ENCODE measurements around the gene RNU5B-1. TPM values are rescaled to one million over a fixed set of nuclear protein-coding genes. Genes with fewer than 3 reads are reported as not detected.

Gene RNU5B-1
- polyA plus RNA-seq, 1 donor from 2014 or later = not detected

DNA sequence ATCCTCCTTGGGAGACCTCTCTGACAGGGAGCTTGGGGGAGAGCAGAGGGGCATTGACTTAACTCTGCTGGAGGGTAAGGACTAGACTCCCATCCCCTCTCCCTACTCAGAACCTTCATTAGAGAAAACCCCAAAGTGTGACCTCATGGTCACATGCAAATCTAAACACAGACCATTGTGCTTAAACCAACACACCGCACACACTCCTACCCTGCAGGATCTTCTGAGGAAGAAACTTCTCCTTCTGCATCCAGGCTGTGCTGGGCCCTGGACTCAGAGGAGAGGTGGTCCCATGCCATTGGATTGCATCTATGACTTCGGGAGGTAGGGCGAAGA lies 17.0 kb upstream of the RNU5B-1 start:
- Histone ChIP-seq H3K9ac (ENCODE audit: low read length) (peak overlapping the region; percentile 96), H4K20me1 (ENCODE audit: insufficient read depth) (no peaks in the 10 kb centered on the region), H2AFZ (ENCODE audit: low read depth, low read length) (peak overlapping the region; percentile 77), H3K27ac (ENCODE audit: low read length) (no peak overlapping the region), H3K9me3 (ENCODE audit: low read length) (no peaks in the 10 kb centered on the region), H3K4me2 (ENCODE audit: low read length) (no peak overlapping the region), H3F3A (ENCODE audit: insufficient read depth, low read length, poor library complexity, severe bottlenecking) (no peaks in the 10 kb centered on the region), H3K9me2 (ENCODE audit: insufficient read depth, low read length) (no peaks in the 10 kb centered on the region), H3K4me3 (ENCODE audit: low read length) (peak overlapping the region; percentile 98), H3K79me2 (replicated peaks; ENCODE audit: insufficient read depth, low read length) (peaks cover 29% of the 10 kb centered on the region), H3K27me3 (ENCODE audit: insufficient read depth, low read depth, low read length) (no peaks in the 10 kb centered on the region), H3K36me3 (ENCODE audit: insufficient read depth, low read length) (no peaks in the 10 kb centered on the region)
- TF ChIP-seq RAD21 (conservative IDR thresholded peaks at IDR 0.05) (no peak), SMC3 (conservative IDR thresholded peaks at IDR 0.05; ENCODE audit: poor library complexity) (no peak), TAF1 (IDR thresholded peaks at IDR 0.05; ENCODE audit: low read depth) (no peak), EZH2 (IDR thresholded peaks at IDR 0.05; ENCODE audit: borderline replicate concordance, insufficient read depth, low read length, poor library complexity, severe bottlenecking) (no peak), EP300 (conservative IDR thresholded peaks at IDR 0.05; ENCODE audit: poor library complexity, severe bottlenecking) (no peak), MXI1 (conservative IDR thresholded peaks at IDR 0.05; ENCODE audit: poor library complexity, severe bottlenecking) (no peak), POLR2AphosphoS5 (IDR thresholded peaks at IDR 0.05) (no peak)
- TF ChIP-seq, protein P1, sequence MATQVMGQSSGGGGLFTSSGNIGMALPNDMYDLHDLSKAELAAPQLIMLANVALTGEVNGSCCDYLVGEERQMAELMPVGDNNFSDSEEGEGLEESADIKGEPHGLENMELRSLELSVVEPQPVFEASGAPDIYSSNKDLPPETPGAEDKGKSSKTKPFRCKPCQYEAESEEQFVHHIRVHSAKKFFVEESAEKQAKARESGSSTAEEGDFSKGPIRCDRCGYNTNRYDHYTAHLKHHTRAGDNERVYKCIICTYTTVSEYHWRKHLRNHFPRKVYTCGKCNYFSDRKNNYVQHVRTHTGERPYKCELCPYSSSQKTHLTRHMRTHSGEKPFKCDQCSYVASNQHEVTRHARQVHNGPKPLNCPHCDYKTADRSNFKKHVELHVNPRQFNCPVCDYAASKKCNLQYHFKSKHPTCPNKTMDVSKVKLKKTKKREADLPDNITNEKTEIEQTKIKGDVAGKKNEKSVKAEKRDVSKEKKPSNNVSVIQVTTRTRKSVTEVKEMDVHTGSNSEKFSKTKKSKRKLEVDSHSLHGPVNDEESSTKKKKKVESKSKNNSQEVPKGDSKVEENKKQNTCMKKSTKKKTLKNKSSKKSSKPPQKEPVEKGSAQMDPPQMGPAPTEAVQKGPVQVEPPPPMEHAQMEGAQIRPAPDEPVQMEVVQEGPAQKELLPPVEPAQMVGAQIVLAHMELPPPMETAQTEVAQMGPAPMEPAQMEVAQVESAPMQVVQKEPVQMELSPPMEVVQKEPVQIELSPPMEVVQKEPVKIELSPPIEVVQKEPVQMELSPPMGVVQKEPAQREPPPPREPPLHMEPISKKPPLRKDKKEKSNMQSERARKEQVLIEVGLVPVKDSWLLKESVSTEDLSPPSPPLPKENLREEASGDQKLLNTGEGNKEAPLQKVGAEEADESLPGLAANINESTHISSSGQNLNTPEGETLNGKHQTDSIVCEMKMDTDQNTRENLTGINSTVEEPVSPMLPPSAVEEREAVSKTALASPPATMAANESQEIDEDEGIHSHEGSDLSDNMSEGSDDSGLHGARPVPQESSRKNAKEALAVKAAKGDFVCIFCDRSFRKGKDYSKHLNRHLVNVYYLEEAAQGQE (IDR thresholded peaks at IDR 0.05; ENCODE audit: borderline replicate concordance) = no peak
- TF ChIP-seq, protein P2, sequence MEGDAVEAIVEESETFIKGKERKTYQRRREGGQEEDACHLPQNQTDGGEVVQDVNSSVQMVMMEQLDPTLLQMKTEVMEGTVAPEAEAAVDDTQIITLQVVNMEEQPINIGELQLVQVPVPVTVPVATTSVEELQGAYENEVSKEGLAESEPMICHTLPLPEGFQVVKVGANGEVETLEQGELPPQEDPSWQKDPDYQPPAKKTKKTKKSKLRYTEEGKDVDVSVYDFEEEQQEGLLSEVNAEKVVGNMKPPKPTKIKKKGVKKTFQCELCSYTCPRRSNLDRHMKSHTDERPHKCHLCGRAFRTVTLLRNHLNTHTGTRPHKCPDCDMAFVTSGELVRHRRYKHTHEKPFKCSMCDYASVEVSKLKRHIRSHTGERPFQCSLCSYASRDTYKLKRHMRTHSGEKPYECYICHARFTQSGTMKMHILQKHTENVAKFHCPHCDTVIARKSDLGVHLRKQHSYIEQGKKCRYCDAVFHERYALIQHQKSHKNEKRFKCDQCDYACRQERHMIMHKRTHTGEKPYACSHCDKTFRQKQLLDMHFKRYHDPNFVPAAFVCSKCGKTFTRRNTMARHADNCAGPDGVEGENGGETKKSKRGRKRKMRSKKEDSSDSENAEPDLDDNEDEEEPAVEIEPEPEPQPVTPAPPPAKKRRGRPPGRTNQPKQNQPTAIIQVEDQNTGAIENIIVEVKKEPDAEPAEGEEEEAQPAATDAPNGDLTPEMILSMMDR (IDR thresholded peaks at IDR 0.05; ENCODE audit: poor library complexity, severe bottlenecking) = no peak

DNA sequence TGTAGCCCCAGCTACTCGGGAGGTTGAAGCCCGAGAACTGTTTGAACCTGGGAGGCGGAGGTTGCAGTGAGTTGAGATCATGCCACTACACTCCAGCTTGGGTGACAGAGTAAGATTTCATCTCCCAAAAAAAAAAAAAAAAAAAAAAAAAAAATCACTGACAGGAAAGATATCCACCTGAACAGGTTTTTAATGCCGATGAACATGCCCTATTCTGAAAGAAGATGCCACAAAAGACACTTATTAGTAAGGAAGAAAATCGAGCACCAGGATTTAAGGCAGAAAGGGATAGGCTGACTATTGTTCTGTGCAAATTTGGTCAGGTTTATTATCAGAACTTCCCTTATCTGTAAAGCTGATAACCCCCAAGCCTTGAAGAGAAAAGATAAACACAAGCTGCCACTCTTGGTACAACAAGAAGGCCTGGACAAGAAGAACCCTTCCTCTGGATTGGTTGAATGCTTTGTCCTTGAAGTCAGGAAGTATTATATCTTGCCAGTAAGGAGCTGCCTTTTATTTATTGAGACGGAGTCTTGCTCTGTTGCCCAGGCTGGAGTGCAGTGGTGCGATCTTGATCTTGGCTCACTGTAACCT lies 15.1 kb upstream of the RNU5B-1 start:
- Histone ChIP-seq H2AFZ (ENCODE audit: low read depth, low read length) (no peak overlapping the region), H3K79me2 (replicated peaks; ENCODE audit: insufficient read depth, low read length) (peaks cover 14% of the 10 kb centered on the region), H3K4me2 (ENCODE audit: low read length) (no peak overlapping the region), H3K27me3 (ENCODE audit: insufficient read depth, low read depth, low read length) (no peaks in the 10 kb centered on the region), H3K4me3 (ENCODE audit: low read length) (no peak overlapping the region), H3F3A (ENCODE audit: insufficient read depth, low read length, poor library complexity, severe bottlenecking) (no peaks in the 10 kb centered on the region), H3K9me3 (ENCODE audit: low read length) (no peaks in the 10 kb centered on the region), H4K20me1 (ENCODE audit: insufficient read depth) (no peaks in the 10 kb centered on the region), H3K9ac (ENCODE audit: low read length) (no peak overlapping the region), H3K36me3 (ENCODE audit: insufficient read depth, low read length) (no peaks in the 10 kb centered on the region), H3K9me2 (ENCODE audit: insufficient read depth, low read length) (no peaks in the 10 kb centered on the region), H3K27ac (ENCODE audit: low read length) (no peak overlapping the region)
- TF ChIP-seq EP300 (conservative IDR thresholded peaks at IDR 0.05; ENCODE audit: poor library complexity, severe bottlenecking) = no peak
- TF ChIP-seq TAF1 (IDR thresholded peaks at IDR 0.05; ENCODE audit: low read depth) = no peak
- no peak for TF ChIP-seq RAD21 (conservative IDR thresholded peaks at IDR 0.05)
- TF ChIP-seq MXI1 (conservative IDR thresholded peaks at IDR 0.05; ENCODE audit: poor library complexity, severe bottlenecking) = no peak
- TF ChIP-seq, protein P1 (IDR thresholded peaks at IDR 0.05; ENCODE audit: borderline replicate concordance) = no peak
- TF ChIP-seq, protein P2 (IDR thresholded peaks at IDR 0.05; ENCODE audit: poor library complexity, severe bottlenecking) = no peak
